H9 (cell line): Measurements from ENCODE around the gene CDK5. TPM values are rescaled to one million over a fixed set of nuclear protein-coding genes. Genes with fewer than 3 reads are reported as not detected.

Experiments
- DNase-seq: peaks from one replicate; pipeline ENCODE4 v3.0.0-alpha.2; 2017
- H2AFZ ChIP-seq: one replicate; pipeline ENCODE4 v1.6.1; 2013; ENCODE audit warnings: mild to moderate bottlenecking, low read length, control low read depth, moderate library complexity
- H2AK5ac ChIP-seq: 2 replicates; pipeline ENCODE4 v1.6.1; 2013; ENCODE audit warnings: low read length, control low read depth, mixed read lengths; ENCODE audit not compliant: insufficient read length
- H2BK120ac ChIP-seq: one replicate; pipeline ENCODE4 v1.6.1; 2013; ENCODE audit warnings: low read depth, mild to moderate bottlenecking, low read length, control low read depth, inconsistent platforms; ENCODE audit not compliant: poor library complexity, severe bottlenecking
- H2BK12ac ChIP-seq: 2 replicates; pipeline ENCODE4 v1.6.1; 2013; ENCODE audit warnings: low read length, control low read depth, mixed read lengths, low read depth; ENCODE audit not compliant: insufficient read length
- H2BK15ac ChIP-seq: 2 replicates; pipeline ENCODE4 v1.6.1; 2013; ENCODE audit warnings: low read depth, low read length, control low read depth
- H2BK20ac ChIP-seq: one replicate; pipeline ENCODE4 v1.6.1; 2013; ENCODE audit warnings: low read depth, mild to moderate bottlenecking, low read length, control low read depth, inconsistent platforms; ENCODE audit not compliant: poor library complexity, severe bottlenecking
- H2BK5ac ChIP-seq: 2 replicates; pipeline ENCODE4 v1.6.1; 2013; ENCODE audit warnings: low read length, control low read depth, mixed read lengths; ENCODE audit not compliant: insufficient read length
- H3K14ac ChIP-seq: 2 replicates; pipeline ENCODE4 v1.6.1; 2013; ENCODE audit warnings: low read length, control low read depth; ENCODE audit not compliant: insufficient read depth
- H3K18ac ChIP-seq: 2 replicates; pipeline ENCODE4 v1.6.1; 2013; ENCODE audit warnings: low read depth, mild to moderate bottlenecking, mixed read lengths, low read length, control low read depth; ENCODE audit not compliant: insufficient read length
- H3K23ac ChIP-seq: 2 replicates; pipeline ENCODE4 v1.6.1; 2013; ENCODE audit warnings: low read length, control low read depth, mixed read lengths, low read depth; ENCODE audit not compliant: insufficient read length
- H3K23me2 ChIP-seq: 2 replicates; pipeline ENCODE4 v1.6.1; 2013; ENCODE audit warnings: low read depth, mild to moderate bottlenecking, mixed read lengths, low read length, control low read depth; ENCODE audit not compliant: insufficient read length, poor library complexity, severe bottlenecking
- H3K27ac ChIP-seq: 2 replicates; pipeline ENCODE4 v1.5.1; 2013; ENCODE audit warnings: low read length, control low read depth, mixed read lengths, low read depth; ENCODE audit not compliant: insufficient read length
- H3K27me3 ChIP-seq: 2 replicates; pipeline ENCODE4 v1.6.1; 2013; ENCODE audit warnings: low read length, control low read depth, inconsistent platforms; ENCODE audit not compliant: insufficient read depth
- H3K4ac ChIP-seq: 2 replicates; pipeline ENCODE4 v1.6.1; 2013; ENCODE audit warnings: low read depth, mild to moderate bottlenecking, control low read depth, inconsistent platforms, low read length, moderate library complexity
- H3K4me1 ChIP-seq: 2 replicates; pipeline ENCODE4 v1.6.1; 2013; ENCODE audit warnings: low read length, control low read depth, inconsistent platforms; ENCODE audit not compliant: insufficient read depth
- H3K4me2 ChIP-seq: 2 replicates; pipeline ENCODE4 v1.6.1; 2013; ENCODE audit warnings: low read length, control low read depth, mixed read lengths; ENCODE audit not compliant: insufficient read length, insufficient read depth
- H3K56ac ChIP-seq: 2 replicates; pipeline ENCODE4 v1.6.1; 2013; ENCODE audit warnings: low read depth, mild to moderate bottlenecking, mixed read lengths, low read length, control low read depth; ENCODE audit not compliant: insufficient read length
- H3K79me1 ChIP-seq: 2 replicates; pipeline ENCODE4 v1.6.1; 2013; ENCODE audit warnings: low read depth, mild to moderate bottlenecking, moderate library complexity, low read length, control low read depth, inconsistent platforms; ENCODE audit not compliant: insufficient read depth, poor library complexity, severe bottlenecking
- H3K79me2 ChIP-seq: 2 replicates; pipeline ENCODE4 v1.6.1; 2013; ENCODE audit warnings: low read length, control low read depth, inconsistent platforms; ENCODE audit not compliant: insufficient read depth
- H3K9ac ChIP-seq: 2 replicates; pipeline ENCODE4 v1.6.1; 2013; ENCODE audit warnings: low read length, control low read depth, mixed read lengths; ENCODE audit not compliant: insufficient read length; ENCODE audit errors: extremely low read depth
- H3K9me3 ChIP-seq: one replicate; pipeline ENCODE4 v1.6.1; 2013; ENCODE audit warnings: low read depth, low read length, inconsistent platforms; ENCODE audit not compliant: control insufficient read depth
- H3T11ph ChIP-seq: one replicate; pipeline ENCODE4 v1.6.1; 2013; ENCODE audit warnings: mild to moderate bottlenecking, low read length, control low read depth, inconsistent platforms
- H4K20me1 ChIP-seq: one replicate; pipeline ENCODE4 v1.6.1; 2013; ENCODE audit not compliant: control insufficient read depth, insufficient read length, insufficient read depth
- H4K5ac ChIP-seq: 2 replicates; pipeline ENCODE4 v1.6.1; 2013; ENCODE audit warnings: low read depth, mild to moderate bottlenecking, mixed read lengths, low read length, control low read depth; ENCODE audit not compliant: insufficient read length
- H4K8ac ChIP-seq: replicated peaks from 2 replicates; pipeline ENCODE4 v1.6.1; 2013; ENCODE audit warnings: low read length, control low read depth, mixed read lengths, low read depth; ENCODE audit not compliant: insufficient read length
- H4K91ac ChIP-seq: 2 replicates; pipeline ENCODE4 v1.6.1; 2013; ENCODE audit warnings: low read depth, mild to moderate bottlenecking, moderate library complexity, mixed read lengths, low read length, control low read depth; ENCODE audit not compliant: insufficient read length
- H3K27ac Mint-ChIP-seq, 3 experiments: 2 replicates in 2 of 3; 3 replicates in 1 of 3; pipeline ENCODE4 v1.8.0; 2020 to 2021; ENCODE audit warnings: mixed read lengths in 3 of 3, mild to moderate bottlenecking in 1 of 3, moderate library complexity in 1 of 3
- H3K27me3 Mint-ChIP-seq: 2 replicates; pipeline ENCODE4 v1.8.0; 2021; ENCODE audit warnings: low read depth, mild to moderate bottlenecking, moderate library complexity, mixed read lengths
- H3K36me3 Mint-ChIP-seq, 3 experiments: 2 replicates in 2 of 3; 3 replicates in 1 of 3; pipeline ENCODE4 v1.8.0; 2020 to 2021; ENCODE audit warnings: low read depth in 3 of 3, mixed read lengths in 3 of 3; ENCODE audit not compliant: insufficient read depth in 1 of 3
- H3K4me1 Mint-ChIP-seq, 2 experiments: 2 replicates each; pipeline ENCODE4 v1.8.0; 2020; ENCODE audit warnings: mixed read lengths in 2 of 2
- H3K4me3 Mint-ChIP-seq, 2 experiments: 2 replicates in 1 of 2; 3 replicates in 1 of 2; pipeline ENCODE4 v1.8.0; 2020 to 2021; ENCODE audit warnings: mild to moderate bottlenecking in 2 of 2, mixed read lengths in 2 of 2, moderate library complexity in 1 of 2
- H3K9me3 Mint-ChIP-seq, 2 experiments: 2 replicates in 1 of 2; 3 replicates in 1 of 2; pipeline ENCODE4 v1.8.0; 2020; ENCODE audit warnings: mild to moderate bottlenecking in 2 of 2, mixed read lengths in 2 of 2, moderate library complexity in 1 of 2
- WGBS: extraction: QIAGEN DNeasy Blood & Tissue Kit; methylation state at CpG from one replicate; pipeline ENCODE4 v1.1.7; 2013; ENCODE audit warnings: missing lambda C conversion rate, low lambda C conversion rate, mixed read lengths; ENCODE audit not compliant: insufficient read length; ENCODE audit errors: extremely low coverage; 5-methylcytosine and 5-hydroxymethylcytosine counted together
- total RNA-seq: library from RNA; stranded (reverse); gene quantifications from 2 replicates; pipeline ENCODE4 v1.2.1, GENCODE V29; 2021
- TF ChIP-seq, protein P1 (sequence below): fragments of 200-600 bp; sonication (generic); conservative IDR thresholded peaks from 3 replicates; pipeline ENCODE4 v1.8.0; 2021; ENCODE audit warnings: antibody characterized with exemption, mild to moderate bottlenecking

Gene CDK5
- total RNA-seq, 1 experiment from 2014 or later: 19.9 TPM

DNA sequence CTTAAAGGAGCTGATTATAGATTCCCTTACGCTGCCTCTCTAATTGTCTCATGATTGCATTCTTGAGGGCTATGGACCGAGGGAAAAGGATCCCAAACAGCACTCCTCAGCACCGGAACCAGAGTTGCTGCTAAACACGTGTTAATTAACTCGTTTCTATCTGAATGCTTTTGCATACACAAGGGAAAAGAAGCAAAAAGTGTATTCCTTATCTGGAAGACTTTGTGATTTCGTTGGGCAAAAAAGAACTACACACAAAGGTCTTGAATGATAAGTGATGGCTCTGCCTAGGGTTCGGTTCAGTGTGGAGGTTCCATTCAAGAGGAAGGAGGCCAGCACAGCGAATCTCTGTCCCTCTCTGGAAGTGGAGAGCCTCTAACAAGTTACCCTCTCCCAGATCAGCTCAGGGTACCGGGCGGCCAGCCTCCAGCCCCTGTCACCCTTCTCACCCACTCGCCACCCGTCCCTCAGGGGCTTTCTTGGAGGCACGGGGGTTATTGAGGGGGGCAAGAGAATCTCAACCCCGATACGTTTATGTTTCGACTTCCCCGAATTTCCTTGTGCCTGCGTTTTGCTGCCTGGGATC, 1.2 kb upstream of the CDK5 start:
- Histone ChIP-seq H3K23me2 (peaks cover 41% of the 10 kb centered on the region), H2BK5ac (no peak overlapping the region), H3K79me1 (no peaks in the 10 kb centered on the region), H3K9me3 (no peaks in the 10 kb centered on the region), H2AK5ac (no peak overlapping the region), H4K8ac (no peak overlapping the region), H4K20me1 (no peaks in the 10 kb centered on the region), H3K27me3 (no peaks in the 10 kb centered on the region; the same call in 1 of the 2 replicates), H3K23ac (no peak overlapping the region), H3K4ac (no peak overlapping the region), H3K9ac (peak overlapping the region; percentile 52), H4K5ac (no peak overlapping the region), H2AFZ (no peak overlapping the region), H3K14ac (0 out of 2 replicates have a peak overlapping the region, but pooled peaks have one; percentile 37), H2BK15ac (no peak overlapping the region), H3K18ac (no peak overlapping the region), H3K4me2 (peak overlapping the region; percentile 58), H3K4me1 (peaks cover 8% of the 10 kb centered on the region), H3K56ac (no peak overlapping the region), H2BK20ac (no peak overlapping the region), H3K79me2 (no peaks in the 10 kb centered on the region), H2BK120ac (no peak overlapping the region), H3K27ac (no peak overlapping the region), H4K91ac (no peak overlapping the region), H3T11ph (no peak overlapping the region), H2BK12ac (no peak overlapping the region)
- no peaks in the 10 kb centered on the region; a peak in 1 of 5 replicates for H3K9me3 Mint-ChIP-seq
- peak overlapping the region in 2 of 3 experiments; percentile 82 to 93; a peak in 3 of 7 replicates for H3K27ac Mint-ChIP-seq
- TF ChIP-seq, protein P1, sequence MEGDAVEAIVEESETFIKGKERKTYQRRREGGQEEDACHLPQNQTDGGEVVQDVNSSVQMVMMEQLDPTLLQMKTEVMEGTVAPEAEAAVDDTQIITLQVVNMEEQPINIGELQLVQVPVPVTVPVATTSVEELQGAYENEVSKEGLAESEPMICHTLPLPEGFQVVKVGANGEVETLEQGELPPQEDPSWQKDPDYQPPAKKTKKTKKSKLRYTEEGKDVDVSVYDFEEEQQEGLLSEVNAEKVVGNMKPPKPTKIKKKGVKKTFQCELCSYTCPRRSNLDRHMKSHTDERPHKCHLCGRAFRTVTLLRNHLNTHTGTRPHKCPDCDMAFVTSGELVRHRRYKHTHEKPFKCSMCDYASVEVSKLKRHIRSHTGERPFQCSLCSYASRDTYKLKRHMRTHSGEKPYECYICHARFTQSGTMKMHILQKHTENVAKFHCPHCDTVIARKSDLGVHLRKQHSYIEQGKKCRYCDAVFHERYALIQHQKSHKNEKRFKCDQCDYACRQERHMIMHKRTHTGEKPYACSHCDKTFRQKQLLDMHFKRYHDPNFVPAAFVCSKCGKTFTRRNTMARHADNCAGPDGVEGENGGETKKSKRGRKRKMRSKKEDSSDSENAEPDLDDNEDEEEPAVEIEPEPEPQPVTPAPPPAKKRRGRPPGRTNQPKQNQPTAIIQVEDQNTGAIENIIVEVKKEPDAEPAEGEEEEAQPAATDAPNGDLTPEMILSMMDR: no peak
- peaks cover 0 to 12% (median under 1%) of the 10 kb centered on the region in 3 experiments; a peak in 5 of 7 replicates for H3K36me3 Mint-ChIP-seq
- DNase-seq: peak; percentile 48
- peaks cover 40 to 52% of the 10 kb centered on the region in 2 experiments for H3K4me1 Mint-ChIP-seq
- H3K4me3 Mint-ChIP-seq: peak overlapping the region; percentile 78 to 91
- WGBS: no CpG with 5 or more reads among the region's 18 CpGs
- H3K27me3 Mint-ChIP-seq: peaks cover 22% of the 10 kb centered on the region
